HG02840 (cell line): ENCODE measurements around the gene NOC2L.
"Not testable (repeated sequence)": the region's sequence is repeated elsewhere in the genome, so short reads cannot be mapped to it uniquely, and the experiment has no call there.

Experiments
- ATAC-seq: cut with Tn5 transposase; IDR thresholded peaks from one replicate; pipeline ENCODE4 v1.9.1; 2021; ENCODE audit warnings: mild to moderate bottlenecking, moderate library complexity, moderate number of reproducible peaks; ENCODE audit not compliant: unreplicated experiment, low FRiP score

Gene NOC2L

GRCh38 chr1:963746-964525, 4.9 kb upstream of the NOC2L start:
- no peak for ATAC-seq

GRCh38 chr1:963301-963651, 4.2 kb upstream of the NOC2L start:
- no peak for ATAC-seq

GRCh38 chr1:962381-963300, 3.6 kb upstream of the NOC2L start:
- no peak for ATAC-seq

GRCh38 chr1:961132-961669, 2.1 kb upstream of the NOC2L start:
- ATAC-seq = no peak

GRCh38 chr1:960363-961131, 1.5 kb upstream of the NOC2L start, which contains the start of gene KLHL17:
KLHL17 (plus strand) TSS chr1:960584; CDS start chr1:960694, 110 bp downstream.
- no peak for ATAC-seq

GRCh38 chr1:959731-960362, 791 bp upstream of the NOC2L start:
- ATAC-seq = peak; percentile 4

- ATAC-seq = no peak
Observed at GRCh38 chr1:956636-957035, 2.4 kb downstream of the NOC2L start.

- no peak for ATAC-seq
Observed at GRCh38 chr1:955474-955873, 3.6 kb downstream of the NOC2L start.

GRCh38 chr1:954927-955326, 4.1 kb downstream of the NOC2L start:
- ATAC-seq = no peak

GRCh38 chr1:953524-954320, 5.3 kb downstream of the NOC2L start:
- no peak for ATAC-seq

- no peak for ATAC-seq
Observed at GRCh38 chr1:952603-953002, 6.5 kb downstream of the NOC2L start.

GRCh38 chr1:952201-952600, 6.9 kb downstream of the NOC2L start:
- no peak for ATAC-seq

- ATAC-seq = no peak
Observed at GRCh38 chr1:951364-951763, 7.7 kb downstream of the NOC2L start.

GRCh38 chr1:950881-951280, 8.2 kb downstream of the NOC2L start:
- ATAC-seq = no peak

- ATAC-seq = no peak
Observed at GRCh38 chr1:950268-950667, 8.8 kb downstream of the NOC2L start.

GRCh38 chr1:947958-948357, 11.1 kb downstream of the NOC2L start:
- no peak for ATAC-seq

GRCh38 chr1:946811-947210, 12.2 kb downstream of the NOC2L start:
- ATAC-seq = not testable (repeated sequence)

- ATAC-seq = no peak
Observed at GRCh38 chr1:945688-946556, 13.1 kb downstream of the NOC2L start.
